ENCODE results near the gene MBD3L5.
"Not testable (repeated sequence)": the region's sequence is repeated elsewhere in the genome, so short reads cannot be mapped to it uniquely, and the experiment has no call there.

The MBD3L5 gene

GRCh38 chr19:7030278-7030677 lies at the start of gene MBD3L5:
TSS of gene MBD3L5 (plus strand) at chr19:7030578. CDS start at chr19:7030612, 34 bp downstream.
- not testable (repeated sequence) for DNase-seq

DNA sequence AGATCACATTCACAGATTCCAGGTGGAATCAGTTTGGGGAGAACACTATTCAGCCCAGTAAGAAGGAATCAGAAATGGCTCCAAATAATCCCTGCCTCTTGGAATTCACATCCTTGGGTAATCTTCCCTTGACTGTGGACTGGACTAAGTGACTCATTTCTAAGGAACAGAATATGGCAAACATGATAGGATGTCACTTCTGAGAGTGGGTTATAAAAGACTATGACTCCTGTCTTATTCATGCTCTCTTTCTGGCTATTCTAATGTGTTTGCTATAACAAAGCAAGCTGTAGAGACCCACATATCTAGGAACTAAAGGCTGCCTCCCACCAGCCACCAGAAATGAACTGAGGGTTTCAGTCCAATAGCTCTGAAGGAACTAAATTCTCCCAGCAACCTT lies 46.9 kb upstream of the MBD3L5 start:
- no peak for DNase-seq

DNA sequence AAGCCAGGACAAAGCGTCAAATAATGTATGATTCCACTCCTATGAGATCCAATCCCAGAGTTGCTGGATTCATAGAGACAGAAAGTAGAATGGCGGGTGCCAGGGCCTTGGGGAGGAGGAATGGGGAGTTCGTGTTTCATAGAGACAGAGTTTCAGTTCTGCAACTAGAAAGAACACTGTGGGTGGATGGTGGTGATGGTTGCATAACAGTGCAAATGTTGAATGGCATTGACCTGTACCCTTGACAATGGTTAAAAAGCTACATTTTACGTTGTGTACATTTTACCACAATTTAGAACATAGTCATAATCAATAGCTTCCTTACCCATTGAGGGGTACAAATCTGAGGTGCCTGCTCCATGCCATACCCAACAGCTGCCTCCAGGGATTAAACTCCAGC lies 42.5 kb upstream of the MBD3L5 start:
- DNase-seq, result no peak

- DNase-seq, result no peak
Measured at GRCh38 chr19:6988257-6988656, 42.1 kb upstream of the MBD3L5 start.

GRCh38 chr19:6995054-6995453 lies 35.3 kb upstream of the MBD3L5 start:
- no peak for DNase-seq

- DNase-seq, result no peak
Measured at GRCh38 chr19:6996810-6997209, 33.6 kb upstream of the MBD3L5 start.

DNA sequence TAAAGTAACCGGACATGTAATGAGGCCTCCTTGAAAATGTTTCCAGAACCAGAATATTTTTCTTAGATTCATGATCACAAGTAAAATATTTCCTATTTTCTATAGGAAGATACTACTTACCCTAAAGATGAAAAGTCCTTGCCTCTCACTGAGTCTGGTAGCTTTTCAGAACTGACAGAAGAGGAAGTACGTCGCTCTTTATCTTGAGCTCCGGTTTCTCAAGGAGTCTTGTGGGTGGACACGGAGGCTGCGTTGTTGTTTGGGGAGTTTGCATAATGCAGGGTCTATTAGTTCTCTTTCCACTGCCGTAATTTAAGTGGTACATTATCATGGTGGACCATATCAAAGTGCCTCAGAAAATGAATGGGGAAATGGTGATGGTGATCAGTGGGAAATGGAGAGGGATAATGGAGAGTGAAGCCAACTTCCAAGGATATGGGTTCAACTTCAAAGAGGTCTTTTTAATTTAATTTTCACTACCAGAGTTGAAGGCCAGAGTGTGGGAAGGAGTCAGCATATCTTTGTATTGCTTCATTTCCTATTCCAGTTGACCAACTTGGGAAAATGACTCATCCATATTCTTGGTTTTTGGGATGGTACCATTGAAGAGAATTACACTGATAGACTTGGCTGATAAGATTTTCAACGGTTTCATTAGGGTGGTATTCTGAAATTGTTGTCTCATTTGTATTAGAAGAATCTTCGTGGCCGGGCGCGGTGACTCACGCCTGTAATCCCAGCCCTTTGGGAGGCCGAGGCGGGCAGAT lies 32.5 kb upstream of the MBD3L5 start:
- DNase-seq, result no peak

DNA sequence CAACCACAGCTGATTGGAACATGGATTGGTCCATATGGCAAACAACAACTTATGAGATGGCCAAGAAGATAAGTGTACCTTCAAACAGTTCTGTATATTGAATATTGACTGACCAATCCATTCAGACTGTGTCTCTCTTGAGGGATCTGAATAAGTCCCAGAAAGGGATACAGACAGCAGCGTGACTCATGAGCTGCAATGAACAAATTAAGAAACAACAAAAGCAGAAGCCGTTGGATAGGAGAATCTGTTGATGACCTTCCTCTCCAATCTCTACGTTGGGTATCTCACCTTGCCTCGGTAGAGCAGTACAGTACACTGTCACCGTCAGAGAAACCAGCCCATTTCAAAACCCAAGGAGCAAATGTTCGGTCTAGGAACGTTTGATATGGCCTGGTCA lies 30.4 kb upstream of the MBD3L5 start:
- no peak for DNase-seq

DNA sequence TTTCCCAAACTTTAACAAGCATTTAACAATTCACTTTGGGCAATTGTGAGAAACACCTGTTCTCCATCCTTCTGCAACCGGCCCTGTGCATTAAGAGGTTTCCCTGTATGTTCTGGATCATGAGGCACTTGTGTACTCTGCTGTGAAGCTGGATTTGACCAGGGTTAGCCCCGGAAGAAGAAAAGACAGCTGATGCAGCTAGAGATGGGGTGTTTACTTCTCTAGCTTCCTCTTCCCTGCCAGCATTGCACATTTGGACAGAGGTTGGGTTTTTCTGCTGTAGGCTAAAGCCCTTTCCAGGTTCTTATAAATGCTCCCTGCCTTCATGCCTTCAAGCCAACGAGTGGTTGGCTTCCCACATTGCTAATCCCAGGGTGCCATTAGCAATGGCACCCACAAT lies 30.0 kb upstream of the MBD3L5 start:
- no peak for DNase-seq

- no peak for DNase-seq
Measured at GRCh38 chr19:7000816-7001215, 29.6 kb upstream of the MBD3L5 start.

GRCh38 chr19:7004313-7004931 lies 26.0 kb upstream of the MBD3L5 start:
- DNase-seq, result no peak

GRCh38 chr19:7006135-7006704 lies 24.2 kb upstream of the MBD3L5 start:
- DNase-seq, result no peak

DNA sequence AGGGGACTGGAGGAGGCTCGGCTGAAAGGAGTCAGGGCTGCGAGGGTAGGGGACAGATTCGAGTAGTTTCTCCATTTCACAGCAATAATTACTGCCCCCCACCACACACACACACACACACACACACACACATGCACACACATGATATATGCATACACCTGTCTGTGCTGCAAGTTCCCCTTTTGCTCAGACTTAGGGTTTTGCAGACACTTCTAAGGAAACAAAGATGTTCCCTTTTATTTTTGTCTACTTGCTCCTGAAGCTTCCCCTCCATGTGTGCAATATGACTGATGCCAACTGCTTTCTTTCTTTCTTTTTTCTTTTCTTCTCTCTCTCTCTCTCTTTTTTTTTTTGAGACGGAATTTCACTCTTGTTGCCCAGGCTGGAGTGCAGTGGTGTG lies 22.5 kb upstream of the MBD3L5 start:
- no peak for DNase-seq

DNA sequence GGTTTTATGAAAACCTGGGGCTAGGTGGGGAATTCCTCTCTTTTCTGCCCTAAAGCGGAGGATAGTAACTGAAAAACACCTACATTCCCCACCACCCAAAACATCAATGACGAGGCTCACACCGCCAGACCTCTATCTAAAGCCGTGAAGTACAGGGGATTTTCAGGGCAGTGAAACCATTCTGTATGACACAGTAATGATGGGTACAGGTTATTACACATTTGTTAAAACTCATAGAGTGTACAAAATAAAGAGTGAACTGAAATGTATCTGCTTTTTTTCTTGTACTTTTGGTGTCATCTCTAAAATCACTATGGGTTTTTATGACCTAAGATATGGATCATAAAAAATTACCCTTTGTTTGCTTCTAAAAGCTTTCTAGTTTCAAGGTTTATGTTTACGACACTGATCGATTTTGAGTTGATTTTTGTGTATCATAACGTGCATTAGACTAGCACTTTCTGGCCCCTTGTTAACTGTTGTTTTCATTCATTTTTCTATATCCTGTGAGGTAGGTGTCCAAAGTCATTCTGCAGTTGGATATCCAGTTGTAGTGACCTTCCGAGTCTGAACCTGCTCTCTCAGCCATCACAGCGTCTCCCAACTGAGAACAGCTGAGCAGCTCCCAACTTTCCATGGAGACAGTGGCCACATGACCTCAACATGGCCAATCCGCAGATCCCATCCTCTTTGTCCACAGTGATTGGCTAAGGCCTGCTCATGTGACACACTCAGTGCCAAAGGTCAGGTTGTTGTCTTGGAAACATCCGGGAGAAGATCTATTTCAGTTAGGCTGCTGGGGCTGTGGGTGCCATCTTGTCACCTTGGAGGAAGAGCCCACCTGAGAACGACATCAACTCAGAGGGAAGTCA lies 19.4 kb upstream of the MBD3L5 start:
- DNase-seq, result no peak

GRCh38 chr19:7013678-7014077 lies 16.7 kb upstream of the MBD3L5 start:
- no peak for DNase-seq

DNA sequence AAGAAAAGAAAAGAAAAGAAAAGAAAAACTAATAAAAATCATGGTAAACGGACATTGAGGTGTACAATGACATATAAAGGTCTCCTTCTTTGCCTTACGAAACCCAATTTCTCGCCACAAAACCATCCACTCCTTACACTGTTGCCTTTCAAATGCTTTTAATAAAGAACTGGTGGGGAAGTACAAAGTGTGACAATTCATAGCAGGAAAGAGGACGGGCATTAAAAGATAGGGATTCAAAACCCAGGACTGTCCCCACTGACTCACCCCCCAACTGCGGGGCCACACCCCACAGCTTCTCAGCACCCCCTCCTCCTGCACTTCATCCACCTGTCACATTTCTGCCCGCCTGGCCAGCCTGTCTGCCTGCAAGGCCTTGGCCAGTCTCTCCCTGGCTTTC lies 11.6 kb upstream of the MBD3L5 start:
- DNase-seq, result no peak

DNA sequence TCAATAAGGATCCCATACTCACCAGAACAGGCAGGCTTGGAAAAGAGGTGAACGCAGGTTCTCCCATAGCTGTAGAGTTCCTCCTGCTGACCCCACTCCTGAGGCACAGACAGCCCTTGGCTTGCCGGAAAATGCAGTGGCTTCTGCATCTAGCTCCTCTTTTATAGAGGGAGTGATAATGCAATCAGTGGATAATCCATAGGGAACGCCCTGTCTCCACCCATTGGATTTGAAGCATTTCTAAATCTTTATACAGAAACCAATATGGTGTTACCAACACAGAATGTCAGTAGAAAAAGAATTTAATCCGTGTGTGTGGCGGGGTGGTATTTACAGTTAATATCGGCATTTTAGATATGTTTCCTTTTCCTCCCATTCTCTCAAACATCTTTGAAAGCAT lies 9.0 kb upstream of the MBD3L5 start, which contains the start of gene MBD3L2B:
MBD3L2B (minus strand) TSS at position 101 of the 400 bp plus-strand sequence; CDS start at position 67, 34 bp downstream.
- not testable (repeated sequence) for DNase-seq

DNA sequence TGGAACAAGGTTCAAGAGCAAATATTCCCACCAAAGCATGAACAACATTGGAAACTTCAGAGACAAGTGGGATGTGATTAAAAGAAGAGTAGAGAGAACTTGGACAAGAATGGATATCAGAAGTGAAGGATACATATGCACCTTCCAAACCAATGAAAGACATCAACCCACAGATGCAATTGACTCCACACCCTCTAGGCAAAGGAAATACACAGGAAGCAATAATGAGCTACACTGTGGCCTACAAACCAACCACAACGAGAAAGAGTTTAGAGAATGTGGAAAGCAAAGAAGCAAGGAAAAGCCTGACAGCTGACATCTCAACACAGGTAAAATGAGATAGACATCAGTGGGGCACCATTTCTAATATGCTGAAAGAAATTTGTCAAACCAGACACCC lies 1.6 kb upstream of the MBD3L5 start:
- DNase-seq, result not testable (repeated sequence)

DNA sequence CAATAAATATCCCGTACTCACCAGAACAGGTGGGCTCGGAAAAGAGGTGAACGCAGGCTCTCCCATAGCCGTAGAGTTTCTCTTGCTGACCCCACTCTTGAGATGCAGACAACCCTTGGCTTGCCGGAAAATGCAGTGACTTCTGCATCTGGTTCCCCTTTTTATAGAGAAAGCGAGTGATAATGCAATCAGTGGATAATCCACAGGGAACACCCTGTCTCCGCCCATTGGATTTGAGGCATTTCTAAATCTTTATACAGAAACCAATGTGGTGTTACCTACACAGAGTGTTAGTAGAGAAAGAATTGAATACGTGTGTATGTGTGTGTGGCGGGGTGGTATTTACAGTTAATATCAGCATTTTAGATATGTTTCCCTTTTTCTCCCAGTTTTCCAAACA lies 9.7 kb downstream of the MBD3L5 start, which contains the start of gene MBD3L4:
MBD3L4 (minus strand) TSS at position 101 of the 400 bp plus-strand sequence; CDS start at position 66, 35 bp downstream.
- DNase-seq, result not testable (repeated sequence)

DNA sequence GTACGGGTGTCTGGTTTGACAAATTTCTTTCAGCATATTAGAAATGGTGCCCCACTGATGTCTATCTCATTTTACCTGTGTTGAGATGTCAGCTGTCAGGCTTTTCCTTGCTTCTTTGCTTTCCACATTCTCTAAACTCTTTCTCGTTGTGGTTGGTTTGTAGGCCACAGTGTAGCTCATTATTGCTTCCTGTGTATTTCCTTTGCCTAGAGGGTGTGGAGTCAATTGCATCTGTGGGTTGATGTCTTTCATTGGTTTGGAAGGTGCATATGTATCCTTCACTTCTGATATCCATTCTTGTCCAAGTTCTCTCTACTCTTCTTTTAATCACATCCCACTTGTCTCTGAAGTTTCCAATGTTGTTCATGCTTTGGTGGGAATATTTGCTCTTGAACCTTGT lies 11.2 kb downstream of the MBD3L5 start:
- DNase-seq, result not testable (repeated sequence)

DNA sequence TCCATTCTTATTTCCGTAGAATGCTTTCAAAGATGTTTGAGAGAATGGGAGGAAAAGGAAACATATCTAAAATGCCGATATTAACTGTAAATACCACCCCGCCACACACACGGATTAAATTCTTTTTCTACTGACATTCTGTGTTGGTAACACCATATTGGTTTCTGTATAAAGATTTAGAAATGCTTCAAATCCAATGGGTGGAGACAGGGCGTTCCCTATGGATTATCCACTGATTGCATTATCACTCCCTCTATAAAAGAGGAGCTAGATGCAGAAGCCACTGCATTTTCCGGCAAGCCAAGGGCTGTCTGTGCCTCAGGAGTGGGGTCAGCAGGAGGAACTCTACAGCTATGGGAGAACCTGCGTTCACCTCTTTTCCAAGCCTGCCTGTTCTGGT lies 18.6 kb downstream of the MBD3L5 start, which contains the start of gene MBD3L2:
MBD3L2 (plus strand) TSS at position 301 of the 400 bp plus-strand sequence; CDS start at position 354, 53 bp downstream.
- not testable (repeated sequence) for DNase-seq

- not testable (repeated sequence) for DNase-seq
Measured at GRCh38 chr19:7051421-7051820, 21.0 kb downstream of the MBD3L5 start.

DNA sequence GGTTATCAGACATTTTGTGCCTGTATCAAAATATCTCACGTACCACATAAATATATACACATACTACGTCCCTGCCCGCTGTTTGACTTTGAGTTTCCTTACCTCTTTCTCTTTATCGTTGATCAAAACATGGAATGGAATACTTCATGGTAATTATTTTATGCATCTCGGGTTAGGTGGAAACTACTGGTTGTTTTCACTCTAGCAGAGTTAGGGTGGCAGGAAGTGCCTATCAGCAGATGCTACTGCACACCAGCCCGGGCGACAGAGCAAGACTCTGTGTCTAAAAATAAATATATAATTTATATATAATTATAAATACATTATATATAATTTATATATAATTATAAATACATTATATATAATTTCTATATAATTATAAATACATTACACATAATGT lies 22.5 kb downstream of the MBD3L5 start:
- DNase-seq, result not testable (repeated sequence)
